Dermis blood vessel endothelial cell (primary cell): Measurements from ENCODE around the gene NCAPG2. TPM values are rescaled to one million over a fixed set of nuclear protein-coding genes. Genes with fewer than 3 reads are reported as not detected.

Source experiments
- DNase-seq: peaks from one replicate; pipeline ENCODE4 v3.0.0; 2010
- total RNA-seq: library from RNA; depleted of rRNA; stranded (reverse); fragments of >200 nt; gene quantifications from 2 replicates; pipeline ENCODE4 v1.2.3, GENCODE V29; 2014

NCAPG2 gene
- total RNA-seq, 1 donor from 2014 or later = 12.4 TPM

- no peak for DNase-seq
These were observed 112.1 kb downstream of the NCAPG2 start for GRCh38 chr7:158592541-158592940.

DNA sequence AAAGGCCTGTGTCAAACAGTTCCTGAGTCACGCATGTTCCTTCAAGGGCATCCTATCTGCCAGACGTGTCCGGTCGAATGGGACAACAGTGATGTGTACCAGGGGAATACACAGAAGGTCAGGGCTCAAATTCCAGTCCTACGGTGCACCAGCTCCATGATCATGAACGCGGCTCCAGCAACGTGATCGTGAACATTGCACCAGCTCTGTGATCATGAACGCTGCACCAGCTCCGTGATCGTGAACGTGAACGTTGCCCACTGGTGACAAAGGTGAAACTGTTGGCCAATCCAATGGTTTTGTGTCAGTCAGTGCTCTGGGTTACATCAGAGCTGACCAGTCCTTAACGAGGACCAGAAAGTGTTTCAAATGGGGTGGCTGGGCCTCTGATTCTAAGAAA, 112.7 kb downstream of the NCAPG2 start:
- DNase-seq = no peak

GRCh38 chr7:158590181-158590530, 114.4 kb downstream of the NCAPG2 start:
- DNase-seq = no peak

- no peak for DNase-seq
These were observed 115.0 kb downstream of the NCAPG2 start for GRCh38 chr7:158589653-158590052.

DNA sequence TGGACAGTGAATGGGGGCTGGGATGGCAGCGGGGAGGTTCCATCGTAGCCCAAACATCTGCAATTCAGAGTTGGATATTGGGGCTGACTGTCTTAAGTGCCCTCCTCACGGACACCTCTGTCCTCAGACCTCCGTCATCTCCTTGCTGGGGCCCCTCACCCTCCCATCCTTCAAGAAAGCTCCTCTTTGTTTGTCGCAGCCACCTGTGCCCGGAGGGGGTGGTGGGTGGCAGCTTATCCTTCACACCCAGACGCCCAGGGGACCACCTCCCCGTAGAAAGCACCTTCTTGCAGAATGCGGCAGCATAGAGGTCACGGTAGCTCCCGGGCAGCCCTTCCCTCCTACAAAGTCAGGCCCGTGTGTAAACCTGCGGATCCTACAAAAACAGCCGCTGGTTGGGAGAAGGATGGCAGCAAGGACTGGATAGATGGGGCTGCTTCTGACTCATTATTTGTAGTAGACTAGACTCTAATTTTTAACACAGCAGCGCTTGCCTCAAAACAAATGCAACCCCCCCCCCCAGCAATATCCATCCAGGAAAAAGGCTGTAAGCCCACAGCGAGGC, 115.6 kb downstream of the NCAPG2 start:
- no peak for DNase-seq

- no peak for DNase-seq
These were observed 116.3 kb downstream of the NCAPG2 start for GRCh38 chr7:158588085-158588877.

DNA sequence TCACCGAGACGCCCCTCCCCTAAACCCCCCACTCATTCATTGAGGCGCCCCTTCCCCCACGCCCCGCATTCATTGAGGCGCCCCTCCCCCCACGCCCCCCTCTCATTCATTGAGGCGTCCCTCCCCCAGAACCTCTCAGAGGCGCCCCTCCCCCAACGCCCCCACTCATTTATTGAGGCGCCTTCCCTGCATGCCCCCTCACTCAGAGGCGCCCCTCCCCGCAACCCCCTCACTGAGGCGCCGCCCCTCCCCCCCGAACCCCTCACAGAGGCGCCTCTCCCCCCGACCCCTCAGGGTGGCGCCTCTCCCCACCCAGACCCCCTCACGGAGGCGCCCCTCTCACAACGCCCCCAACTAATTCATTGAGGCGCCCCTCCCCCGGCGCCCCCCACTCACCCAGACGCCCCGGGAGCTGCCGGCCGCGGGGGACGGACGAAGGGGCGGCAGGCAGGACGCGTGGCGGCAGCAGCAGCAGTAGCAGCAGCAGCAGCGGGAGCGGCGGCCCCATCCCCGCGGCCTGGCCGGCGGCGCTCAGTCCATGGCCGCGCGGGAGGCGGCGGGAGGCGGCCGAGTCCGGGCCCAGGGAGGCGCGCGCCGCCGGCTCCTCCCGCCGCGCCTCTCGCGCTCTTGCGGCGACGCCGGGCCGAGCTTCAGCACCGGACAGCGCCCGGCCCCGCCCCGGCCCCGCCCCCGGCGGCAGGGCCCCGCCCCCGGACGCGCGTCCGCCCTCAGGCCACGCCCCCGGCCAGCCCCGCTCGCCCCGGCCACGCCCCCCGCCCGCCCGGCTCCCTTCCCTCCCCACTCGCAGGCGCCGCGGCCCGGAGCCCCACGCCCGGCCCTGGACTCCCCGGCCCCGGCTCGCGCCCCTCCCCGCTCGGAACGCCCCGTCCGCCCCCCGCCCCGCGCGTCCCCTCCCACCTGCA, 117.2 kb downstream of the NCAPG2 start, which contains the start of gene PTPRN2:
Gene PTPRN2 (minus strand): TSS at position 662 of the 923 bp plus-strand sequence.
- peak; percentile 76 for DNase-seq

GRCh38 chr7:158586499-158587161, 118.0 kb downstream of the NCAPG2 start:
- no peak for DNase-seq

GRCh38 chr7:158585721-158586498, 118.7 kb downstream of the NCAPG2 start:
- DNase-seq = no peak

GRCh38 chr7:158584407-158584806, 120.2 kb downstream of the NCAPG2 start:
- no peak for DNase-seq

GRCh38 chr7:158583810-158584209, 120.8 kb downstream of the NCAPG2 start:
- DNase-seq = no peak

DNA sequence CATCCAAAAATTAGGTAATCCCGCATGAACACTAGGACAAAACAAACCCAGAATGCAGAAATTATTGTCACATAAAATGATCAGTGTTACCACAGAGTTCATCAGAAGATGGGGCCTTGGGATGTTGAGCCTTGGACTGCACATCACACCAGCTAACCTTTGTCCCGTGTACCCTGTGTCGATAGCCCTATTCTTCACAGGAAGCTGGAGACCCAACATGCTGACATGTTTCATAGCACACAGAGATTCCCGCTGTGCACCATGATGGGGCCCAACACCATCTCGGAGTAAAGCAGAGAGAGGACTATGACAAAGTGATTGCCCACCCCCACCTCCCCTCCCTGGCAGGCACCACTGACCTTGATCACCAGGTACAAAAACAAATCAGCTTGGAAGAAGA, 121.5 kb downstream of the NCAPG2 start:
- DNase-seq = no peak

DNA sequence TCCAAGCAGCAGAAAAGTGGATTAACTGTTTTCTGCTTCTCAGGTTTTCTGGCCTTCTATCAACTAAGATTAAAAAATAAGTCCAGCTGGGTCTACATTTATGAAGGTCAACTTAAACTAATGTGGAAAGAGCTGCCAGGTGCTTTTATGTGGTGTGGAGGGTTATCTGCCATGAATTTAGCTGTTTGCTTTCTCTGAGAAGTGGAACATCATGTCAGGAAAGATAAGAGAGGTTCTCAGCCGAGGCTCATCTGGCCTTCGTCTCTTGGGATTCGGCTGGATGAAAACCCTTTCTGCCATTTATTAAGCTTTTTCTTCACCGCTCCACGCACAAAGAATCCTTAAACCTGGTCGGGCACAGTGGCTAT, 122.5 kb downstream of the NCAPG2 start:
- DNase-seq = no peak

GRCh38 chr7:158581440-158582088, 123.0 kb downstream of the NCAPG2 start:
- no peak for DNase-seq

Other genes starting within 250 kb of the NCAPG2 start
- gene PTPRN2, start 117.0 kb downstream of the NCAPG2 start, total RNA-seq = 2.1 and 2.2 TPM in 2 replicates
- gene ESYT2, start 124.7 kb upstream of the NCAPG2 start, total RNA-seq = 67.6 and 82.1 TPM in 2 replicates
- gene DYNC2I1, start 151.8 kb upstream of the NCAPG2 start, total RNA-seq = 4.9 and 5.3 TPM in 2 replicates